ENCODE results near the gene PSMD9. TPM values are rescaled to one million over a fixed set of nuclear protein-coding genes. Genes with fewer than 3 reads are reported as not detected.

PSMD9 gene
- total and polyA plus RNA-seq, 2 experiments from 2014 or later: 32.7 to 36.3 TPM

DNA sequence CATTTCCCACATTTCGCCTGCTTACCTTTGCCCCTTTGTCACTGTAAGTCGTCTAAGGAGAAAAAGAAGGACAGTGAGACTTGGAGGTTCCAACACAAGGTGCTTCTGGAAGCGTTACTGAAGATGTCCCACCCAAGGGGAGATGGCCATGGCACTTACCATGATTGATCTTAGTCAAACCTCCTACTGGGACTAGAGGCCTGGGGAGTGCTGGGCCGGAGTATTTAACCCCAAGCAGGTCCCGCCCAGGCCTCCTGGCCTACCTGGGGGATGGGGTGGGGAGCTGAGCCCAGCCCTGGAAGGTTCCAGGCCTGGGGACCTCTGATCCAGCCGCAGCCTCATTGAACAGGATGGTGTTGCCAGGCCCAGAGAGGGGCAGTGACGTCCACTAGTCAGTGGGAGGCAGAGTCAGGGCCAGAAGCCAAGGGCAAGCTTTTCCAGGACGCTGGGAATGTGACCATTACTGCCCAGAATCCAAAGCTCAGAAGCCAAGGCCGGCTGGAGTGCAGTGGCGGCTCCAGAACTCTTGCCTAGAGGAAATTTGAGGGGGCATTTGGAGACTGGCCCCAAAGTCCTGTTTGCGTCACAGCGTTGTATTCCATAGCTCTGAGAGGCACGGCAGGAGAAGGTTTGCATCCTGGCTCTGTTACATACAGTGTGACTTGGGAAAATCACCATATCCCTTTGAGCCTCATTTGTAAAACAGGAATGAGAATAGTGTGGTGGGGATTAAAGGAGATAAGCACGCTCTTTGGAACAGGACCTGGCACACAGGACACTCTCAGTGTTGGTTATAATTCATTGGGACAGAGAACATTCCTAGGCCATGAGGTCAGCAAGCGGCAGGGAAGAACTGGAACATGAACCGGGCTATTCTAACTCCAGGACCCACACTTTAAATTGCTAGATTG lies 29.7 kb upstream of the PSMD9 start, which contains the start of gene HPD:
Gene HPD, minus strand, starts transcription at position 198 of the 911 bp plus-strand sequence. Its CDS starts 36 bp downstream, at position 162.
- no peaks in the 10 kb centered on the region for H3K9me3 Mint-ChIP-seq

More for the DNA sequence above, 29.7 kb upstream of the PSMD9 start, which contains the start of gene HPD:
- Histone ChIP-seq H3K9me2 (ENCODE audit: insufficient read depth) (no peaks in the 10 kb centered on the region), H4K20me1 (replicated peaks; ENCODE audit: insufficient read depth) (no peaks in the 10 kb centered on the region), H3K79me2 (replicated peaks; ENCODE audit: insufficient read depth) (no peaks in the 10 kb centered on the region), H3K4me1 (ENCODE audit: insufficient read depth) (peaks cover 4% of the 10 kb centered on the region; the same call in 1 of the 2 replicates), H3K4me2 (no peak within 1 kb of the TSS), H3K27me3 (ENCODE audit: insufficient read depth) (no peaks in the 10 kb centered on the region), H3K4me3 (no peak within 1 kb of the TSS), H3F3A (replicated peaks; ENCODE audit: low read depth) (peaks cover 4% of the 10 kb centered on the region; the same call in 1 of the 2 replicates), H3K27ac (ENCODE audit: low read depth) (no peak within 1 kb of the TSS), H3K36me3 (ENCODE audit: insufficient read depth) (no peaks in the 10 kb centered on the region), H2AFZ (peak within 1 kb of the TSS; percentile 69)
- TF ChIP-seq POLR2AphosphoS5 (IDR thresholded peaks at IDR 0.05; ENCODE audit: low read depth) (no peak), EZH2phosphoT487 (IDR thresholded peaks at IDR 0.05; ENCODE audit: unreplicated experiment) (no peak), NANOG (IDR thresholded peaks at IDR 0.05; ENCODE audit: borderline replicate concordance) (no peak), ZNF462 (CRISPR knock-in tag; IDR thresholded peaks at IDR 0.05) (no peak), ZNF331 (CRISPR knock-in tag; IDR thresholded peaks at IDR 0.05; ENCODE audit: low read depth) (no peak), EZH2 (IDR thresholded peaks at IDR 0.05; ENCODE audit: low read depth, unreplicated experiment) (no peak), REST (IDR thresholded peaks at IDR 0.05; ENCODE audit: unreplicated experiment) (no peak), CREB1 (CRISPR knock-in tag; IDR thresholded peaks at IDR 0.05; ENCODE audit: low read depth) (no peak), STAT1 (IDR thresholded peaks at IDR 0.05; ENCODE audit: unreplicated experiment) (no peak)
- peaks cover 4% of the 10 kb centered on the region for H3K27me3 Mint-ChIP-seq (ENCODE audit: insufficient read depth, low read depth, poor library complexity)
- ATAC-seq (peak; percentile 47), DNase-seq (ENCODE audit: low spot score) (peak; percentile 55)
- no peaks in the 10 kb centered on the region for H3K36me3 Mint-ChIP-seq (ENCODE audit: low read depth)
- H3K4me3 Mint-ChIP-seq: no peak within 1 kb of the TSS; the same call in 2 of the 3 replicates
- H3K4me1 Mint-ChIP-seq: peaks cover 17% of the 10 kb centered on the region
- peak within 1 kb of the TSS; percentile 22; the same call in 1 of the 2 replicates for H3K27ac Mint-ChIP-seq

All from GM23338 (cell line).